Activated CD4-positive, alpha-beta memory T cell treated with anti-CD3 and anti-CD28 coated beads, Interleukin-2, amount 10 ng/mL, durations not matched to agents 7 days and 5 days (primary cell): ENCODE measurements around the gene ALDH3A2. TPM values are rescaled to one million over a fixed set of nuclear protein-coding genes. Genes with fewer than 3 reads are reported as not detected.
"Not testable (repeated sequence)": the region's sequence is repeated elsewhere in the genome, so short reads cannot be mapped to it uniquely, and the experiment has no call there.

Source experiments
- CTCF ChIA-PET: fragments of 350-600 bp; sonication (Branson Sonifier 250); formaldehyde crosslinking; loops from one replicate; lab custom pipeline; 2021; ENCODE audit warnings: antibody characterized with exemption, inconsistent platforms; lab: Charles Lee
- POLR2A ChIA-PET: fragments of 350-600 bp; sonication (Branson Sonifier 250); formaldehyde crosslinking; loops from one replicate; lab custom pipeline; 2021; ENCODE audit warnings: antibody characterized with exemption; lab: Charles Lee
- DNase-seq: peaks from one replicate; pipeline ENCODE4 v3.0.0-alpha.2; 2020
- H3K27ac Mint-ChIP-seq: one replicate; pipeline ENCODE4 v1.8.0; 2021; ENCODE audit warnings: mild to moderate bottlenecking, mixed read lengths
- H3K27me3 Mint-ChIP-seq: one replicate; pipeline ENCODE4 v1.8.0; 2021; ENCODE audit warnings: mixed read lengths
- H3K36me3 Mint-ChIP-seq: one replicate; pipeline ENCODE4 v1.8.0; 2021; ENCODE audit warnings: low read depth, mixed read lengths
- H3K4me1 Mint-ChIP-seq: one replicate; pipeline ENCODE4 v1.8.0; 2021; ENCODE audit warnings: mixed read lengths
- H3K4me3 Mint-ChIP-seq: one replicate; pipeline ENCODE4 v1.8.0; 2021; ENCODE audit warnings: mild to moderate bottlenecking, mixed read lengths
- H3K9me3 Mint-ChIP-seq: one replicate; pipeline ENCODE4 v1.8.0; 2021; ENCODE audit warnings: mixed read lengths
- total RNA-seq, 2 experiments: library from RNA; stranded (reverse); gene quantifications; one replicate each; pipeline ENCODE4 v1.2.3, GENCODE V29; 2021

Gene ALDH3A2
- total RNA-seq, 2 experiments from 2014 or later = 19.7 to 23.1 TPM

GRCh38 chr17:19654342-19654886, 5.9 kb downstream of the ALDH3A2 start:
- H3K27ac Mint-ChIP-seq = no peak overlapping the region
- no peak overlapping the region for H3K4me3 Mint-ChIP-seq
- POLR2A ChIA-PET = no interaction called here
- DNase-seq = no peak
- no peaks in the 10 kb centered on the region for H3K27me3 Mint-ChIP-seq
- peaks cover 23% of the 10 kb centered on the region for H3K36me3 Mint-ChIP-seq
- H3K4me1 Mint-ChIP-seq = peaks cover 12% of the 10 kb centered on the region
- CTCF ChIA-PET = interaction anchor here (0.9 to 1.5 kb wide), 2 partner anchors 8 to 10 kb away, joined by 4 to 12 read pairs; no protein-coding TSS in a partner anchor
- H3K9me3 Mint-ChIP-seq = no peaks in the 10 kb centered on the region

- POLR2A ChIA-PET = no interaction called here
- no peaks in the 10 kb centered on the region for H3K27me3 Mint-ChIP-seq
Measured at GRCh38 chr17:19654896-19655295, 6.3 kb downstream of the ALDH3A2 start.

GRCh38 chr17:19656336-19656735, 7.8 kb downstream of the ALDH3A2 start:
- peaks cover 23% of the 10 kb centered on the region for H3K36me3 Mint-ChIP-seq
- H3K27me3 Mint-ChIP-seq = no peaks in the 10 kb centered on the region
- no peak overlapping the region for H3K27ac Mint-ChIP-seq
- H3K9me3 Mint-ChIP-seq = no peaks in the 10 kb centered on the region
- H3K4me3 Mint-ChIP-seq = no peak overlapping the region
- DNase-seq = no peak
- no peaks in the 10 kb centered on the region for H3K4me1 Mint-ChIP-seq
- CTCF ChIA-PET = interaction anchor here (0.9 kb wide), 1 partner anchor 11 kb away, joined by 3 read pairs; no protein-coding TSS in a partner anchor
- POLR2A ChIA-PET = no interaction called here

More at GRCh38 chr17:19654896-19655295, 6.3 kb downstream of the ALDH3A2 start:
- CTCF ChIA-PET = interaction anchor here (1.5 kb wide), 1 partner anchor 9 kb away, joined by 12 read pairs; no protein-coding TSS in a partner anchor
- peaks cover 23% of the 10 kb centered on the region for H3K36me3 Mint-ChIP-seq
- H3K4me1 Mint-ChIP-seq = peaks cover 7% of the 10 kb centered on the region
- no peaks in the 10 kb centered on the region for H3K9me3 Mint-ChIP-seq
- no peak for DNase-seq
- no peak overlapping the region for H3K4me3 Mint-ChIP-seq
- no peak overlapping the region for H3K27ac Mint-ChIP-seq

- Mint-ChIP-seq H3K4me1 (no peaks in the 10 kb centered on the region), H3K27ac (no peak overlapping the region), H3K4me3 (no peak overlapping the region), H3K27me3 (no peaks in the 10 kb centered on the region), H3K9me3 (no peaks in the 10 kb centered on the region), H3K36me3 (peaks cover 23% of the 10 kb centered on the region)
- CTCF ChIA-PET = interaction anchor here (0.9 kb wide), 1 partner anchor 12 kb away, joined by 3 read pairs; no protein-coding TSS in a partner anchor
- POLR2A ChIA-PET = interaction anchor here (1.3 kb wide), 1 partner anchor 9 kb away, joined by 4 read pairs; no protein-coding TSS in a partner anchor
- DNase-seq = no peak
Measured at GRCh38 chr17:19656851-19657581, 8.5 kb downstream of the ALDH3A2 start.

GRCh38 chr17:19659366-19660177, 11.0 kb downstream of the ALDH3A2 start:
- H3K27me3 Mint-ChIP-seq = no peaks in the 10 kb centered on the region
- H3K27ac Mint-ChIP-seq = no peak overlapping the region
- H3K4me3 Mint-ChIP-seq = no peak overlapping the region
- ChIA-PET POLR2A (interaction anchor here (1.0 kb wide), 1 partner anchor 11 kb away, joined by 4 read pairs; the partner anchor contains the start of gene ALDH3A2), CTCF (interaction anchor here (0.9 kb wide), 1 partner anchor 108 kb away, joined by 3 read pairs; no protein-coding TSS in a partner anchor)
- H3K36me3 Mint-ChIP-seq = peaks cover 8% of the 10 kb centered on the region
- no peaks in the 10 kb centered on the region for H3K9me3 Mint-ChIP-seq
- no peak for DNase-seq
- no peaks in the 10 kb centered on the region for H3K4me1 Mint-ChIP-seq

- DNase-seq = no peak
- ChIA-PET CTCF (interaction anchor here (1.1 kb wide), 1 partner anchor 15 kb away, joined by 3 read pairs; no protein-coding TSS in a partner anchor), POLR2A (no interaction called here)
- peaks cover 6% of the 10 kb centered on the region for H3K36me3 Mint-ChIP-seq
- H3K27me3 Mint-ChIP-seq = no peaks in the 10 kb centered on the region
- no peak overlapping the region for H3K27ac Mint-ChIP-seq
- no peak overlapping the region for H3K4me3 Mint-ChIP-seq
- no peaks in the 10 kb centered on the region for H3K9me3 Mint-ChIP-seq
- H3K4me1 Mint-ChIP-seq = no peaks in the 10 kb centered on the region
Measured at GRCh38 chr17:19660219-19660870, 11.8 kb downstream of the ALDH3A2 start.

GRCh38 chr17:19661121-19661520, 12.6 kb downstream of the ALDH3A2 start:
- DNase-seq = no peak
- Mint-ChIP-seq H3K36me3 (peaks cover 2% of the 10 kb centered on the region), H3K27me3 (no peaks in the 10 kb centered on the region), H3K9me3 (no peaks in the 10 kb centered on the region), H3K4me3 (no peak overlapping the region), H3K27ac (no peak overlapping the region), H3K4me1 (no peaks in the 10 kb centered on the region)
- ChIA-PET POLR2A (no interaction called here), CTCF (interaction anchor here (0.7 to 1.1 kb wide), 2 partner anchors 16 to 84 kb away, joined by 3 to 4 read pairs; no protein-coding TSS in a partner anchor)

GRCh38 chr17:19663097-19663496, 14.5 kb downstream of the ALDH3A2 start:
- ChIA-PET CTCF (no interaction called here), POLR2A (interaction anchor here (1.0 kb wide), 1 partner anchor 15 kb away, joined by 3 read pairs; the partner anchor contains the start of gene ALDH3A2)
- H3K4me1 Mint-ChIP-seq = no peaks in the 10 kb centered on the region
- H3K9me3 Mint-ChIP-seq = no peaks in the 10 kb centered on the region
- H3K27ac Mint-ChIP-seq = no peak overlapping the region
- H3K27me3 Mint-ChIP-seq = no peaks in the 10 kb centered on the region
- DNase-seq = no peak
- H3K4me3 Mint-ChIP-seq = no peak overlapping the region
- H3K36me3 Mint-ChIP-seq = no peaks in the 10 kb centered on the region

GRCh38 chr17:19664136-19664820, 15.7 kb downstream of the ALDH3A2 start:
- Mint-ChIP-seq H3K27ac (no peak overlapping the region), H3K27me3 (no peaks in the 10 kb centered on the region), H3K36me3 (no peaks in the 10 kb centered on the region), H3K4me3 (no peak overlapping the region), H3K4me1 (no peaks in the 10 kb centered on the region), H3K9me3 (no peaks in the 10 kb centered on the region)
- POLR2A ChIA-PET = no interaction called here
- CTCF ChIA-PET = no interaction called here
- DNase-seq = no peak

GRCh38 chr17:19664821-19665181, 16.2 kb downstream of the ALDH3A2 start:
- no peak for DNase-seq
- no peaks in the 10 kb centered on the region for H3K36me3 Mint-ChIP-seq
- H3K4me3 Mint-ChIP-seq = no peak overlapping the region
- H3K9me3 Mint-ChIP-seq = no peaks in the 10 kb centered on the region
- no peaks in the 10 kb centered on the region for H3K27me3 Mint-ChIP-seq
- ChIA-PET POLR2A (no interaction called here), CTCF (no interaction called here)
- H3K4me1 Mint-ChIP-seq = no peaks in the 10 kb centered on the region
- no peak overlapping the region for H3K27ac Mint-ChIP-seq

GRCh38 chr17:19669680-19670079, 21.1 kb downstream of the ALDH3A2 start:
- not testable (repeated sequence) for H3K9me3 Mint-ChIP-seq, H3K4me3 Mint-ChIP-seq, H3K27me3 Mint-ChIP-seq

GRCh38 chr17:19670908-19671307, 22.4 kb downstream of the ALDH3A2 start:
- Mint-ChIP-seq H3K4me3 (no peak overlapping the region), H3K27ac (no peak overlapping the region), H3K36me3 (no peaks in the 10 kb centered on the region), H3K4me1 (no peaks in the 10 kb centered on the region), H3K27me3 (no peaks in the 10 kb centered on the region), H3K9me3 (no peaks in the 10 kb centered on the region)
- ChIA-PET POLR2A (no interaction called here), CTCF (interaction anchor here (1.8 kb wide), 1 partner anchor 23 kb away, joined by 5 read pairs; the partner anchor contains the start of gene ALDH3A2)
- no peak for DNase-seq

More at GRCh38 chr17:19669680-19670079, 21.1 kb downstream of the ALDH3A2 start:
- CTCF ChIA-PET, H3K27ac Mint-ChIP-seq, H3K36me3 Mint-ChIP-seq, DNase-seq, POLR2A ChIA-PET, H3K4me1 Mint-ChIP-seq: not testable (repeated sequence)
